Measurements from ENCODE around the gene MMRN2. TPM values are rescaled to one million over a fixed set of nuclear protein-coding genes. Genes with fewer than 3 reads are reported as not detected.

MMRN2 gene
- total RNA-seq, 1 experiment from 2014 or later: 1.4 TPM

GRCh38 chr10:86964847-86965190 is 7.4 kb upstream of the MMRN2 start:
- no peak for TF ChIP-seq CTCF (IDR thresholded peaks at IDR 0.05; ENCODE audit: unreplicated experiment)
- H3K36me3 Mint-ChIP-seq (ENCODE audit: insufficient read depth, unreplicated experiment): no peaks in the 10 kb centered on the region
- H3K27ac Mint-ChIP-seq (ENCODE audit: low read depth, unreplicated experiment): no peak overlapping the region
- BruUV-seq (replicated peaks): no TSS peak
- ChIA-PET CTCF (interaction anchor here (5.2 kb wide), 1 partner anchor 25 kb away, joined by 66 read pairs; no protein-coding TSS in a partner anchor), POLR2A (no interaction called here)
- no peaks in the 10 kb centered on the region for H3K9me3 Mint-ChIP-seq (ENCODE audit: unreplicated experiment)
- intact Hi-C loops (cut with micrococcal nuclease): loop anchor here (5.0 kb wide), 1 partner anchor 72 kb away; no protein-coding TSS in a partner anchor
- no peak for DNase-seq (ENCODE audit: unreplicated experiment)
- H3K4me3 Mint-ChIP-seq (ENCODE audit: unreplicated experiment): no peak overlapping the region
- H3K27me3 Mint-ChIP-seq (ENCODE audit: insufficient read depth, unreplicated experiment): no peaks in the 10 kb centered on the region
- peaks cover 26% of the 10 kb centered on the region for H3K4me1 Mint-ChIP-seq (ENCODE audit: insufficient read depth, unreplicated experiment)

GRCh38 chr10:86964061-86964846 is 6.8 kb upstream of the MMRN2 start:
- intact Hi-C loops (cut with micrococcal nuclease): no loop called here
- no TSS peak for BruUV-seq (replicated peaks)
- no peak for DNase-seq (ENCODE audit: unreplicated experiment)
- Mint-ChIP-seq H3K4me3 (ENCODE audit: unreplicated experiment) (no peak overlapping the region), H3K4me1 (ENCODE audit: insufficient read depth, unreplicated experiment) (peaks cover 24% of the 10 kb centered on the region), H3K27ac (ENCODE audit: low read depth, unreplicated experiment) (no peak overlapping the region), H3K36me3 (ENCODE audit: insufficient read depth, unreplicated experiment) (no peaks in the 10 kb centered on the region), H3K9me3 (ENCODE audit: unreplicated experiment) (no peaks in the 10 kb centered on the region), H3K27me3 (ENCODE audit: insufficient read depth, unreplicated experiment) (no peaks in the 10 kb centered on the region)
- ChIA-PET CTCF (interaction anchor here (5.2 kb wide), 1 partner anchor 24 kb away, joined by 66 read pairs; no protein-coding TSS in a partner anchor), POLR2A (interaction anchor here (0.5 kb wide), 1 partner anchor 25 kb away, joined by 3 read pairs; no protein-coding TSS in a partner anchor)
- TF ChIP-seq CTCF (IDR thresholded peaks at IDR 0.05; ENCODE audit: unreplicated experiment): no peak

GRCh38 chr10:86963341-86963919 is 6.0 kb upstream of the MMRN2 start:
- BruUV-seq (replicated peaks): no TSS peak
- no peaks in the 10 kb centered on the region for H3K36me3 Mint-ChIP-seq (ENCODE audit: insufficient read depth, unreplicated experiment)
- no peak for DNase-seq (ENCODE audit: unreplicated experiment)
- peaks cover 28% of the 10 kb centered on the region for H3K4me1 Mint-ChIP-seq (ENCODE audit: insufficient read depth, unreplicated experiment)
- no peak overlapping the region for H3K4me3 Mint-ChIP-seq (ENCODE audit: unreplicated experiment)
- no peaks in the 10 kb centered on the region for H3K27me3 Mint-ChIP-seq (ENCODE audit: insufficient read depth, unreplicated experiment)
- H3K9me3 Mint-ChIP-seq (ENCODE audit: unreplicated experiment): no peaks in the 10 kb centered on the region
- H3K27ac Mint-ChIP-seq (ENCODE audit: low read depth, unreplicated experiment): no peak overlapping the region
- CTCF ChIA-PET: interaction anchor here (5.2 kb wide), 1 partner anchor 23 kb away, joined by 66 read pairs; no protein-coding TSS in a partner anchor
- no peak for TF ChIP-seq CTCF (IDR thresholded peaks at IDR 0.05; ENCODE audit: unreplicated experiment)
- intact Hi-C loops (cut with micrococcal nuclease): no loop called here
- POLR2A ChIA-PET: interaction anchor here (0.5 kb wide), 1 partner anchor 24 kb away, joined by 3 read pairs; no protein-coding TSS in a partner anchor

- ChIA-PET CTCF (interaction anchor here (0.6 kb wide), 2 partner anchors 202 to 254 kb away, joined by 3 read pairs; no protein-coding TSS in a partner anchor), POLR2A (no interaction called here)
- no peak overlapping the region for H3K4me3 Mint-ChIP-seq (ENCODE audit: unreplicated experiment)
- DNase-seq (ENCODE audit: unreplicated experiment): no peak
- no peak overlapping the region for H3K27ac Mint-ChIP-seq (ENCODE audit: low read depth, unreplicated experiment)
- no peak for TF ChIP-seq CTCF (IDR thresholded peaks at IDR 0.05; ENCODE audit: unreplicated experiment)
- intact Hi-C loops (cut with micrococcal nuclease): no loop called here
- BruUV-seq (replicated peaks): no TSS peak
- peaks cover 29% of the 10 kb centered on the region for H3K4me1 Mint-ChIP-seq (ENCODE audit: insufficient read depth, unreplicated experiment)
- no peaks in the 10 kb centered on the region for H3K36me3 Mint-ChIP-seq (ENCODE audit: insufficient read depth, unreplicated experiment)
- no peaks in the 10 kb centered on the region for H3K27me3 Mint-ChIP-seq (ENCODE audit: insufficient read depth, unreplicated experiment)
- no peaks in the 10 kb centered on the region for H3K9me3 Mint-ChIP-seq (ENCODE audit: unreplicated experiment)
These were observed 5.5 kb upstream of the MMRN2 start for GRCh38 chr10:86962981-86963310.

Measured in MCF 10A (cell line).